GM18867 (cell line): ENCODE data around the gene LTBP2.
"Not testable (repeated sequence)": the region's sequence is repeated elsewhere in the genome, so short reads cannot be mapped to it uniquely, and the experiment has no call there.

Source experiments
- ATAC-seq: cut with Tn5 transposase; IDR thresholded peaks from one replicate; pipeline ENCODE4 v1.9.1; 2021; ENCODE audit warnings: mild to moderate bottlenecking, moderate library complexity; ENCODE audit not compliant: unreplicated experiment

The LTBP2 gene

GRCh38 chr14:74555476-74556050 is 56.5 kb downstream of the LTBP2 start:
- no peak for ATAC-seq

DNA sequence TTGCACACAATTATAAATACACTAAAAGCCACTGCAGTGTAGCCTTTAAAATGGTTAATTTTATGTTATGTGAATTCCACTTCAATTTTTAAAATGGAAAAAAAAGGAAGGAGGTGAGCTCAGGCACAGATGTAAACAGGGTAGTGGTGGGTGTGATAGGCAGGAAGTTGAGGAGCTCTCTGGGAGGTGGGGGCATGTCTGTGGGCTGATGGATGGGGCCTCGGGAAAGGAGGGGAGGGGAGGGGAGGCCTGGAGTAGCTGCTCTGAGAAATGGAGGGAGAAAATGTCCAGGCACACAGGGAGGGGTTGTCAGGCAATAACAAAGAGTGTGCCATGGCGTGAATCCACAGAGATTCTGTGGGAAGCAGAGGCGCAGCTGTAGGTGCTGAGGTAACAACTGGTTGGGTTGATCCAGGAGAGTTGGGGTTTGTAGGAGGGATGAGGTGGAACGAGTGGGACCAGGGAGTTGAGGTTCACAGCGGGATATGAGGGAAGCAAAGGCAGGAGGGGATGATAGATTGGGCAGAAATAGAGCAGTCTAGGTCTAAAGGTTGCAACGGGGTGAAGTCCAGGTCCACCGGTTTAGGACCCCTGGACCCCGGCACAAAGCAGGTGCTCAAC is 57.2 kb downstream of the LTBP2 start:
- no peak for ATAC-seq

- no peak for ATAC-seq
Observed at GRCh38 chr14:74552623-74553022, 59.4 kb downstream of the LTBP2 start.

DNA sequence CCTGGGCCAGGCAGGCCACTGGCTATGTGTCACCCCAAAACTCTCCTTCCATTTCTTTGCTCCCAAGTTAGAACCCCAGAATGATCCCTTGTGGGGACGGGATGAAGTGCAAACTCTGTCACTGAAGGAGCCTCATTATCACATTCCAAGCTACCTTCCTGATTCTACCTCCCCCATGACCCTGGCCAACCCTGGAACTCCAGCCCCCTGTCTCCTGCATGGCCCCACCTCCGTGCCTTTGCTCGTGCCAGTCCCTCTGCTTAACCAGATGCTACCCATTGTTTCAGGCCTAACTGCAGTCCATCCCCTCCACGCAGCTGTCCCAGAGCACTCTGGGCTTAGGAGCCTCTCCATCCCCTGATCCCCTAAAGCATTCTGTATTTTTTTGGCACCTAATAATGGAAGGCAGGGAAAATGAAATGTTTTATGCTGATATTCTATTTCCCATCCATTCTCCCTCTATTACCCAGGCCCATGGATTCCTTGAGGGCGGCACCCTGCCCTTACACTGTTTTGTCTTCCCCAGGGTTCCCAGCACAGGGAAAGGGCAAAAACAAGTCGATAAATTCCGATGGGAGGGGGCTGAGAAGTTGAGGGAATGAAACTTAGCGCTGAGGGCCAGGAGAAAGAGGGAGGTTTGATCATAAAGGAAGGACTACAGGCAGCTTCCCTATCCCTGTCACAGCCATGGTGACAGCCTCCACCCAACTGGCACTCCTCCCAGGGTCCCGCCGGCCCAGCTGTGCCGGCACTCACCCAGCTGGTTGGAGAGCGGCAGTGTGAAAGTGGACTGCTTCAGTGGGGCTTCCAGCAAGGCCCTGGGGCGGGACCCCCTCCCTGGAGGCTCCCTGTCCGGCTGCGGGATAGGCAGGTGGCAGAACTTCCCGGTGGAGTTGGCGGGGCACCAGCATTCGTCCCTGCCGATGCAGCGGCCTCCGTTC is 60.3 kb downstream of the LTBP2 start:
- ATAC-seq: no peak

- no peak for ATAC-seq
Observed at GRCh38 chr14:74551001-74551400, 61.0 kb downstream of the LTBP2 start.

DNA sequence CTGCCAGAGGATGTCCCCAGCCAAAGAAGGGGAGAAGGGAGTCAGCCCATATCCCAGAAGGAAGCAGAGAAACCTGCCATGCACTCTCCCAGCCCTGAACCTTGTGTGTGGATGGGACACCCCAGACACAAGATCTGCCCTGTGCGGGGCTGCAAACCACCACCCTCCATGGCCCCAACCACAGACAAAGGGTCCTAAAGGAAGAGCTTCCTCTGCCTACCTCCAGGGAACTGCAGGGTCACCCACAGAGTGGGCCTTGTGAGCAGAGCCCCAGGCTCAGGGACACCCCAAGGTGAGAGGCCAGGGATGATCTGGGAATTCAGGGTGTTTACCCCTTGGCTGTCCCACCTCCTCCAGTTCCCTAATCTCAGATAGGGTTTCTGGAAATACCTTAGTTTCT is 62.0 kb downstream of the LTBP2 start:
- no peak for ATAC-seq

DNA sequence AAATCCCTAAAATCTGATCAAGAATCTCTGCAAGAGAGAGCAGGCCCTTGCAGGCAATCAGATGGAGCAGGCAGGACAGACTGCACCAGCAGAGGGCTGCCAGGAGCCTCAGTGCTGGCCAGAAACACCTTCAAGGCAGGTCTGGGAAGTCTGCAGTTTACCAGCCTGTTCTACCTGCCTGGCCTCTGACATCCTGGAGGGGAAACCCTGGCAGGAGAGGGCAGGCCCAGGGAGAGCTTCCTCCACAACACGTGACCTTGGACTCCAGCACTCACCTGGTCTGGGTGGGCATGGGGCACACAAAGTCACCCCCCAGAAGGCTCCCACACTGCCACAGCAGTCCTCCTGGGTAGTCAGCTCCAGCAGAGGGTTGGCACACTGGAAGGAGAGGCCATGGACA is 62.4 kb downstream of the LTBP2 start:
- ATAC-seq: no peak

GRCh38 chr14:74548881-74549280 is 63.2 kb downstream of the LTBP2 start:
- no peak for ATAC-seq

- no peak for ATAC-seq
Observed at GRCh38 chr14:74547331-74547927, 64.6 kb downstream of the LTBP2 start.

GRCh38 chr14:74546416-74546815 is 65.6 kb downstream of the LTBP2 start:
- ATAC-seq: no peak

GRCh38 chr14:74545386-74545785 is 66.7 kb downstream of the LTBP2 start:
- ATAC-seq: no peak

DNA sequence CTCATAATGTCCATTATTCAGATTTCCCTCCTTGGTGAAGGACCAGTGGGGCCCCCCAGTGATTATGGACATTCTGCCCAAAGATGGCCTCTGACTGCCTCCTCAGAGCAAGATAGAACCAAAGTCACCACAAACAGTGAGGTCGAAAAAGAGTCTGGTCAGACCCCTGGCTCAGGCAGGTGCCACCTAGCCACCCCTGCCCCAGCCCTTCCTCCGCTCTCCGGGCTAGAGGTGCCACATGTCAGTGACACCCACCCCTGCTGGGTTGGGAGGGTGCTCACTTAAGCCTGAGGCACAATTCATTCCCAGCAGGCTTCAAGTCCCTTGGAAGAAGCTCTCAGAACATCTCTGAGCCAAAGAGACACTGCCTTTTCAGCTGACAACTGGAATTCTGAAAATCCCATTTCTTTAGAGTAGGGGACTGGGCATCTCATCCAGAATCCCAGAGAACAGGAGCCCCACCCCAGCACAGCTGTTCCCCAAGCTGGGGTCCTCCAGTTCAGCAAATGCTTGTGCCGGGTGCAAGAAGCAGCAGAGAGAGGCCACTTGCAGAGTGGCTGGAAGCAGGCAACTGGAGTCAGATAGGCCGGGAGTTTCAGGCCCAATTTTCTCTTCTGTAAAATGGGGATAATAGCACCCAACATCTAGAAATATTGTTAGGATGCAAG is 68.1 kb downstream of the LTBP2 start:
- no peak for ATAC-seq

GRCh38 chr14:74542056-74542685 is 69.9 kb downstream of the LTBP2 start:
- ATAC-seq: no peak

GRCh38 chr14:74541225-74541624 is 70.8 kb downstream of the LTBP2 start:
- ATAC-seq: no peak

DNA sequence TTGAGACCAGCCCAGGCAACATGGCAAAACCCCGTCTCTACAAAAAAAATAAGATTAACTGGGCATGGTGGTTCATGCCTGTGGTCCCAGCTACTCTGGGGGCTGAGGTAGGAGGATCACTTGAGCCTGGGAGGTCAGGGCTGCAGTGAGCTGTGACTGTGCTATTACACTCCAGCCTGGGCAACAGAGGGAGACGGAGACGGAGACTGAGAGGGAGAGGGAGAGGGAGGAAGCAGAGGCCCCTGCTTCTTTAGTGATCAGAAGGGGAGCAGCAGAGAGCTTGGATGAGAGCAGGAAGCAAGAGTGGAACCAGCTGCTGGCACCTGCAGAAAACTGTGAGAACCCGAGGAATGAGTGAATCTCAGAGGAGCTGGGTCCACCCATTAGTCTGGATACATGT is 72.5 kb downstream of the LTBP2 start:
- ATAC-seq: no peak

- ATAC-seq: no peak
Observed at GRCh38 chr14:74538411-74539391, 73.3 kb downstream of the LTBP2 start.

GRCh38 chr14:74536336-74536735 is 75.7 kb downstream of the LTBP2 start:
- not testable (repeated sequence) for ATAC-seq

GRCh38 chr14:74535756-74536325 is 76.2 kb downstream of the LTBP2 start:
- no peak for ATAC-seq

DNA sequence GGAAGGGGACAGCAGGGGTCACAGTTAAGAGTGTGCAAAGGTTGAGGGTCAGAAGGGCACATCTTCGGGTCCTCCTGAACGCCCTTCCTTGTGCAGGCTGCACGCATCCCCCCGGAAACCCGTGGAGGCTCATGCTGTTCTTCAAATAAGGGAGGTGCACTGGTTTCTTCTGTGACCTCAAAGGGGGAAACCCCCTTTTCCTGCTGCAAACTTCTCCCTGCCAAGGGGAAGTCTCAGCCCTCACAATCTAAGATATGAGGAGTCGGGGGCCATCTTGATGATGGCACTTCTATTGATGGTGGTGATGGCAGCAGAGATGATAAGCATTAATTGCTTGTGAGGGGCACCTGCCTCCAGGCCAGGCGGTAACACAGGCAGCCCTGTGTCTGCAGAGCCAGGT is 78.5 kb downstream of the LTBP2 start:
- ATAC-seq: no peak
